Right cardiac atrium (tissue), 5 donors: ENCODE measurements around the gene SLC6A3. TPM values are rescaled to one million over a fixed set of nuclear protein-coding genes. Genes with fewer than 3 reads are reported as not detected.
A peak's percentile ranks its signal among the peaks of the same experiment; 100 is the strongest.

Experiments used
- ATAC-seq, 2 donors: fragments of 200-7000 bp; cut with Tn5 transposase; one replicate each; pipeline versions ENCODE4 v1.8.0 to v1.9.1; 2020; ENCODE audit warnings: moderate library complexity in 2 of 2, mild to moderate bottlenecking in 1 of 2
- DNase-seq, 3 donors: peaks; one replicate each; pipeline ENCODE4 v3.0.0-alpha.2; 2020
- H3K27ac ChIP-seq: one replicate; pipeline ENCODE4 v1.5.1; 2013; ENCODE audit warnings: mild to moderate bottlenecking, low read length, control low read depth, moderate library complexity
- H3K27me3 ChIP-seq: one replicate; pipeline ENCODE4 v1.6.1; 2013; ENCODE audit not compliant: control insufficient read depth, insufficient read depth
- H3K4me1 ChIP-seq: one replicate; pipeline ENCODE4 v1.6.1; 2013; ENCODE audit warnings: low read length; ENCODE audit not compliant: control insufficient read depth, insufficient read depth
- H3K4me3 ChIP-seq: one replicate; pipeline ENCODE4 v1.5.1; 2013; ENCODE audit warnings: low read length, control low read depth
- H3K9me3 ChIP-seq: one replicate; pipeline ENCODE4 v1.6.1; 2013; ENCODE audit warnings: low read length; ENCODE audit not compliant: control insufficient read depth
- WGBS: extraction: QIAGEN DNeasy Blood & Tissue Kit; methylation state at CpG from one replicate; pipeline ENCODE4 v1.1.7; 2013; 5-methylcytosine and 5-hydroxymethylcytosine counted together
- intact Hi-C, 4 donors: fragments of 100-400 bp; cut with DNase I; formaldehyde crosslinking; loops; one replicate each; pipeline versions ENCODE4 v1.11.0 to v1.14.0; 2022 to 2023
- polyA plus RNA-seq: library from polyadenylated mRNA; stranded (reverse); fragments of 200-250 nt; gene quantifications from one replicate; pipeline ENCODE4 v1.2.3, GENCODE V29; 2013
- total RNA-seq, 4 donors: library from RNA; stranded (reverse); fragmentation: NEBNext Ultra II Directional; extraction: Animal tissue kit (Norgen Biotek cat#: 25700); gene quantifications; one replicate each; pipeline ENCODE4 v1.2.1, GENCODE V29; 2021
- donor health status: healthy with polysubstance abuse.
- donor health status: DM: no; HTN: yes; CAD: no.
- donor health status: DM: no; HTN: no; CAD: no.
- donor health status: DM: no; HTN: yes; CAD: no; lungs with severe emphysema.
- donor health status: DM: yes; HTN: yes; CAD: no.

SLC6A3 gene
- total and polyA plus RNA-seq, 5 donors: not detected

- Histone ChIP-seq H3K4me3 (no peak overlapping the region), H3K27me3 (no peaks in the 10 kb centered on the region), H3K9me3 (no peaks in the 10 kb centered on the region), H3K27ac (no peak overlapping the region), H3K4me1 (no peaks in the 10 kb centered on the region)
- DNase-seq: peak in 2 of 3 donors; percentile 33 to 45
- intact Hi-C loops: no loop called here
- ATAC-seq: no peak
- WGBS: 50% methylated on average over 14 of the region's 14 CpGs
These were observed 43.6 kb downstream of the SLC6A3 start for GRCh38 chr5:1401536-1402138.

GRCh38 chr5:1400936-1401335 lies 44.3 kb downstream of the SLC6A3 start:
- no peak overlapping the region for H3K4me3 ChIP-seq
- H3K9me3 ChIP-seq: no peaks in the 10 kb centered on the region
- ATAC-seq: no peak
- 86% methylated on average over 12 of the region's 12 CpGs for WGBS
- DNase-seq: peak in 2 of 3 donors; percentile 5 to 38
- H3K4me1 ChIP-seq: no peaks in the 10 kb centered on the region
- no peaks in the 10 kb centered on the region for H3K27me3 ChIP-seq
- no peak overlapping the region for H3K27ac ChIP-seq
- intact Hi-C loops: no loop called here

GRCh38 chr5:1400211-1400855 lies 44.9 kb downstream of the SLC6A3 start:
- H3K4me3 ChIP-seq: no peak overlapping the region
- H3K4me1 ChIP-seq: no peaks in the 10 kb centered on the region
- H3K27me3 ChIP-seq: no peaks in the 10 kb centered on the region
- H3K27ac ChIP-seq: no peak overlapping the region
- DNase-seq (peak in 2 of 3 donors; percentile 16 to 40), ATAC-seq (no peak)
- intact Hi-C loops: no loop called here
- 80% methylated on average over 17 of the region's 17 CpGs for WGBS
- no peaks in the 10 kb centered on the region for H3K9me3 ChIP-seq

GRCh38 chr5:1399737-1400136 lies 45.5 kb downstream of the SLC6A3 start:
- Histone ChIP-seq H3K4me3 (no peak overlapping the region), H3K27ac (no peak overlapping the region), H3K9me3 (no peaks in the 10 kb centered on the region), H3K27me3 (no peaks in the 10 kb centered on the region), H3K4me1 (no peaks in the 10 kb centered on the region)
- DNase-seq (peak in 1 of 3 donors; percentile 24), ATAC-seq (no peak)
- intact Hi-C loops: no loop called here
- 76% methylated on average over 11 of the region's 11 CpGs for WGBS

GRCh38 chr5:1396293-1396816 lies 48.9 kb downstream of the SLC6A3 start:
- intact Hi-C loops: no loop called here
- H3K9me3 ChIP-seq: no peaks in the 10 kb centered on the region
- ATAC-seq: no peak
- DNase-seq: peak in 1 of 3 donors; percentile 16
- H3K4me3 ChIP-seq: no peak overlapping the region
- H3K4me1 ChIP-seq: no peaks in the 10 kb centered on the region
- WGBS: 57% methylated on average over 18 of the region's 18 CpGs
- H3K27ac ChIP-seq: no peak overlapping the region
- H3K27me3 ChIP-seq: no peaks in the 10 kb centered on the region

GRCh38 chr5:1394881-1395860 lies 50.1 kb downstream of the SLC6A3 start:
- Histone ChIP-seq H3K4me1 (no peaks in the 10 kb centered on the region), H3K9me3 (no peaks in the 10 kb centered on the region), H3K27ac (no peak overlapping the region), H3K27me3 (no peaks in the 10 kb centered on the region), H3K4me3 (no peak overlapping the region)
- intact Hi-C loops: no loop called here
- ATAC-seq (no peak), DNase-seq (peak in 2 of 3 donors; percentile 33 to 35)
- WGBS: 84% methylated on average over 32 of the region's 32 CpGs

- WGBS: 70% methylated on average over 36 of the region's 36 CpGs
- peak in 2 of 3 donors; percentile 5 to 10 for DNase-seq
- H3K27me3 ChIP-seq: no peaks in the 10 kb centered on the region
These were observed 51.4 kb downstream of the SLC6A3 start for GRCh38 chr5:1393571-1394501.

GRCh38 chr5:1392801-1393565 lies 52.3 kb downstream of the SLC6A3 start:
- Histone ChIP-seq H3K27ac (no peak overlapping the region), H3K4me3 (no peak overlapping the region), H3K9me3 (no peaks in the 10 kb centered on the region), H3K27me3 (no peaks in the 10 kb centered on the region), H3K4me1 (no peaks in the 10 kb centered on the region)
- intact Hi-C loops: no loop called here
- ATAC-seq (peak; percentile 28 to 35), DNase-seq (peak; percentile 23 to 56 (median 54))
- WGBS: 69% methylated on average over 22 of the region's 22 CpGs

More at GRCh38 chr5:1393571-1394501, 51.4 kb downstream of the SLC6A3 start:
- Histone ChIP-seq H3K9me3 (no peaks in the 10 kb centered on the region), H3K4me1 (no peaks in the 10 kb centered on the region), H3K27ac (no peak overlapping the region), H3K4me3 (no peak overlapping the region)
- ATAC-seq: no peak
- intact Hi-C loops: no loop called here

GRCh38 chr5:1392261-1392660 lies 53.0 kb downstream of the SLC6A3 start:
- Histone ChIP-seq H3K9me3 (no peaks in the 10 kb centered on the region), H3K4me1 (no peaks in the 10 kb centered on the region), H3K27me3 (no peaks in the 10 kb centered on the region), H3K4me3 (no peak overlapping the region), H3K27ac (no peak overlapping the region)
- ATAC-seq (no peak), DNase-seq (peak in 2 of 3 donors; percentile 9 to 38)
- WGBS: 79% methylated on average over 11 of the region's 11 CpGs
- intact Hi-C loops: no loop called here
